ENCODE results near the gene SCGB1D2.
A peak's percentile ranks its signal among the peaks of the same experiment; 100 is the strongest.
"Not testable (repeated sequence)": the region's sequence is repeated elsewhere in the genome, so short reads cannot be mapped to it uniquely, and the experiment has no call there.

SCGB1D2 gene, protein sequence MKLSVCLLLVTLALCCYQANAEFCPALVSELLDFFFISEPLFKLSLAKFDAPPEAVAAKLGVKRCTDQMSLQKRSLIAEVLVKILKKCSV

DNA sequence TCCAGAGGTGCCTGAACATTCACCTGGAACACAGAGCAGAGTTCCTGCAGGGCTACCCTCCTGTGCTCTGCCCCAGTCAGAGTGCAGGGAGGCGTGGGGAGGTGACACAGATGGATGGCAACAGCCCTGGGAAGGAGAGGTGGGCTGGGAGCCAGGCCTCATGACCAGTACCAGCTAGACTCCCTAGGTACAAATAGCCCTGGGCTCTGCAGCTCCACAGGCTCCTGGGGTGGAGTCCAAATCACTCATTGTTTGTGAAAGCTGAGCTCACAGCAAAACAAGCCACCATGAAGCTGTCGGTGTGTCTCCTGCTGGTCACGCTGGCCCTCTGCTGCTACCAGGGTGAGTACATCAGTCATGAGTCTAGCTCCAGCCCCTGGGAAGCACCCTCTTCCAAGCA, at the start of gene SCGB1D2:
Gene SCGB1D2 (plus strand): TSS at position 219 of the 400 bp plus-strand sequence. CDS start 69 bp downstream, at position 288.
- DNase-seq (ENCODE audit: low read depth) = no peak
- TF ChIP-seq, protein P1, sequence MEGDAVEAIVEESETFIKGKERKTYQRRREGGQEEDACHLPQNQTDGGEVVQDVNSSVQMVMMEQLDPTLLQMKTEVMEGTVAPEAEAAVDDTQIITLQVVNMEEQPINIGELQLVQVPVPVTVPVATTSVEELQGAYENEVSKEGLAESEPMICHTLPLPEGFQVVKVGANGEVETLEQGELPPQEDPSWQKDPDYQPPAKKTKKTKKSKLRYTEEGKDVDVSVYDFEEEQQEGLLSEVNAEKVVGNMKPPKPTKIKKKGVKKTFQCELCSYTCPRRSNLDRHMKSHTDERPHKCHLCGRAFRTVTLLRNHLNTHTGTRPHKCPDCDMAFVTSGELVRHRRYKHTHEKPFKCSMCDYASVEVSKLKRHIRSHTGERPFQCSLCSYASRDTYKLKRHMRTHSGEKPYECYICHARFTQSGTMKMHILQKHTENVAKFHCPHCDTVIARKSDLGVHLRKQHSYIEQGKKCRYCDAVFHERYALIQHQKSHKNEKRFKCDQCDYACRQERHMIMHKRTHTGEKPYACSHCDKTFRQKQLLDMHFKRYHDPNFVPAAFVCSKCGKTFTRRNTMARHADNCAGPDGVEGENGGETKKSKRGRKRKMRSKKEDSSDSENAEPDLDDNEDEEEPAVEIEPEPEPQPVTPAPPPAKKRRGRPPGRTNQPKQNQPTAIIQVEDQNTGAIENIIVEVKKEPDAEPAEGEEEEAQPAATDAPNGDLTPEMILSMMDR (conservative IDR thresholded peaks at IDR 0.05; ENCODE audit: low read depth, low read length) = no peak
- H3K4me3 ChIP-seq (ENCODE audit: low read depth, low read length) = no peak within 1 kb of the TSS

DNA sequence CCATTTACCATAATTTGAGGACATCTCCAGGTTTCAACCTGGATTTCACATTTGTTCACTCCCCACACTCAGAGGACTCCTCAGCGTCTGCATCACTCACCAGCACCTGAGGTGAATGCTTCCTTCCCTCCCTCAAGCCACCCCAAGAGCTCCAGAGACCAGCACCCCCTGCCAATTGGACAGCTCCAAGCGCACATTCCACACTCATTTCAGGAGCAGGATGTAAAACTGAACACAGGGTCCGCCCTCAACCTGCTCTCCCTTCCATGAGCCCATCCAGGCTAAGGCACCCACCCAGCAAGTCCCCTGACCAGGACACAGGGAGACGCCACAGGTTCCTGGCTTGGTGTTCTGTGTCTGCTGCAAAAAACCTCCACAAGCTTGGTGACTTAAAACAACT, 48.1 kb upstream of the SCGB1D2 start:
- no peak overlapping the region for H3K4me3 ChIP-seq (ENCODE audit: low read depth, low read length)
- TF ChIP-seq, protein P1 (conservative IDR thresholded peaks at IDR 0.05; ENCODE audit: low read depth, low read length) = no peak
- peak; percentile 11 for DNase-seq (ENCODE audit: low read depth)

DNA sequence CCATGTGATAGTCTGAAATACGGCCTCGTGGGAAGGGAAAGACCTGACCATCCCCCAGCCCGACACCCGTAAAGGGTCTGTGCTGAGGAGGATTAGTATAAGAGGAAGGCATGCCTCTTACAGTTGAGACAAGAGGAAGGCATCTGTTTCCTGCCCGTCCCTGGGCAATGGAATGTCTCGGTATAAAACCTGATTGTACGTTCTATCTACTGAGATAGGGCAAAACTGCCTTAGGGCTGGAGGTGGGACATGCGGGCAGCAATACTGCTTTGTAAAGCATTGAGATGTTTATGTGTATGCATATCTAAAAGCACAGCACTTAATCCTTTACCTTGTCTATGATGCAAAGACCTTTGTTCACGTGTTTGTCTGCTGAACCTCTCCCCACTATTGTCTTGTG, 47.0 kb upstream of the SCGB1D2 start:
- H3K4me3 ChIP-seq (ENCODE audit: low read depth, low read length); DNase-seq (ENCODE audit: low read depth): not testable (repeated sequence)

DNA sequence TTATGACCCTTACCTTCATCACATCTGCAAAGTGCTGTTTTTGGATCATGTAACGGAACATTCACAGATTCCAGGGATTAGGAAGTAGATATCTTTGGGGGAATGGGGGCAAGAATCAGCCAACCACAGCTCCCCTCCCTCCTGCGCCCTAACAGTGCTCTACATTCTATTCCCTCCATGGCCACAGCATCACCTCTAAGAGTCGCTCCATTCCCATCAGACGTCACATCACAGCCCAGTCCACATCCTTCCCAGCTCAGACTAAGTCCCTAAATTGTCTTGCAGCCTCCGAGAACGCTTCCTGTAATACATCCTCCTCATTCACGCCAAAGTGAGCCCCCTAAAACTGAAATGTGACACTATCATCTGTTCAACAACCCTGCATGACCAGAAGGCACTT, 46.1 kb upstream of the SCGB1D2 start:
- no peak for DNase-seq (ENCODE audit: low read depth)
- no peak overlapping the region for H3K4me3 ChIP-seq (ENCODE audit: low read depth, low read length)
- TF ChIP-seq, protein P1 (conservative IDR thresholded peaks at IDR 0.05; ENCODE audit: low read depth, low read length) = no peak

DNA sequence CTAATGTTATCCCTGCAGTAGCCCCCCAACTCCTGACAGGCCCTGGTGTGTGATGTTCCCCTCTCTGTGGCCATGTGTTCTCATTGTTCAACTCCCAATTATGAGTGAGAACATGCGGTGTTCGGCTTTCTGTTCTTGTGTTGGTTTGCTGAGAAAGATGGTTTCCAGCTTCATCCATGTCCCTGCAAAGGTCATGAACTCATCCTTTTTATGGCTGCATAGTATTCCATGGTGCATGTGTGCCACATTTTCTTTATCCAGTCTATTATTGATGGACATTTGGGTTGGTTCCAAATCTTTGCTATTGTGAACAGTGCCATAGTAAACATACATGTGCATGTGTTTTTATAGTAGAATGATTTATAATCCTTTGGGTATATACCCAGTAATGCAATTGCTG, 44.6 kb upstream of the SCGB1D2 start:
- DNase-seq (ENCODE audit: low read depth); H3K4me3 ChIP-seq (ENCODE audit: low read depth, low read length): not testable (repeated sequence)

DNA sequence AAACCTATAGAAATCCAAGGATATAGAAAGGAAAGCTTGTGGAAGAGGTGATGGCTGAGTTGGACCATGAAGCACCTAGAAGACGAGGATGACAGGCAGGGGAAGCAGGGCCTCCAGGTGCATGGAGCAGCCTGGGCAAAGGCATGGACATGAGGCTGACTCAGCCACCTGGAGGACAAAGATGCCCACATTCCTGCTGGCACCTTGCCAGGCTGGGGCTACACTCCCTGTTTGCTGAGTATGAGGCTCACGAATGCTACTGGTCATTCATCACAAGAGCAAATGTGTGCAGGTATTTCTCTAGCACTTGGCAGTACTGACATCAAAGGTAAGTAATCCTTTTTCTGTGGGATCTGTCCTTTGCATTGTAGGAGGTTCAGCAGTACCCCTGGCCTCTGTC, 40.7 kb upstream of the SCGB1D2 start:
- DNase-seq (ENCODE audit: low read depth) = no peak
- TF ChIP-seq, protein P1 (conservative IDR thresholded peaks at IDR 0.05; ENCODE audit: low read depth, low read length) = no peak
- H3K4me3 ChIP-seq (ENCODE audit: low read depth, low read length) = no peak overlapping the region

DNA sequence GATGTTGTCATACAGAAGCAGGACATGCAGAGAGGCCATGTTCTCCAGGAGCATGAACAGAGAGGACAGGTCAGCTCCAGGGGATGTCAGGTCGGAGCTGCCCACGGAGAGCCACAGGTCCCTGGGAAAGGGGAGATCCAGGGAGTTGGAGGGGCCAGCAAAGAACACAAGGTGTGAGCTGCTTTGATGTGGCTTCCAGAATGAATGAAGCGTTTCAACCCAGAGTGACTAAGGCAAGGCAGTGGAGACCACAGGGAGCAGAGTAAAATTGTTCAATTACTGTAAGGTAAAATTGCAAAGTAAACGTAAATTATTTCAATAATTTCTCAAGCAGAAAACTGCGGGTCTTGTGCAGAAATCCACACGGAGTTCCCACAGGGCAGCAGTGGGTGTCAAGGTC, 39.1 kb upstream of the SCGB1D2 start:
- no peak for DNase-seq (ENCODE audit: low read depth)
- H3K4me3 ChIP-seq (ENCODE audit: low read depth, low read length) = no peak overlapping the region
- TF ChIP-seq, protein P1 (conservative IDR thresholded peaks at IDR 0.05; ENCODE audit: low read depth, low read length) = no peak

DNA sequence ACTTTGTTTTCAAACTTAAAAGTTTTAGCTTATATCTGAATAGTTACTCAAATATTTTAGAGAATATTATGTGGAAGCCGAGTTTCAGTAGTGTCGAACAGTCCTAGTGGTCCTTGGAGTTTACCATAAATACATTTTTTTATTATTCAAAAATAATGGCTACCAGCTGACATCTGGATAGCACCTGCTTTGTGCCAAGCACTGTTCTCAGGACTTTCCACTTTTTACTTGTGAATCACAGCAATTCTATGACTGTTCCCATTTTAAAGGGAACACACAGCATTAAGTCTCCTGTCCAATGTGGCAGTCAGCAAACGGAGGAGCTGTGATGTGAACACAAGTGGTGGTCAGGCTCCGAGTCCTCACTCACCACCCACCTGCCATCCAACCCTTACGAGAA, 37.6 kb upstream of the SCGB1D2 start:
- no peak for DNase-seq (ENCODE audit: low read depth)
- H3K4me3 ChIP-seq (ENCODE audit: low read depth, low read length) = no peak overlapping the region
- TF ChIP-seq, protein P1 (conservative IDR thresholded peaks at IDR 0.05; ENCODE audit: low read depth, low read length) = no peak

All from choroid plexus epithelial cell (primary cell).